ENCODE data around the gene THAP4. TPM values are rescaled to one million over a fixed set of nuclear protein-coding genes. Genes with fewer than 3 reads are reported as not detected.
A peak's percentile ranks its signal among the peaks of the same experiment; 100 is the strongest.
"Not testable (repeated sequence)": the region's sequence is repeated elsewhere in the genome, so short reads cannot be mapped to it uniquely, and the experiment has no call there.

The THAP4 gene
- total RNA-seq, 2 donors from 2014 or later = 42.2 to 45.8 TPM

DNA sequence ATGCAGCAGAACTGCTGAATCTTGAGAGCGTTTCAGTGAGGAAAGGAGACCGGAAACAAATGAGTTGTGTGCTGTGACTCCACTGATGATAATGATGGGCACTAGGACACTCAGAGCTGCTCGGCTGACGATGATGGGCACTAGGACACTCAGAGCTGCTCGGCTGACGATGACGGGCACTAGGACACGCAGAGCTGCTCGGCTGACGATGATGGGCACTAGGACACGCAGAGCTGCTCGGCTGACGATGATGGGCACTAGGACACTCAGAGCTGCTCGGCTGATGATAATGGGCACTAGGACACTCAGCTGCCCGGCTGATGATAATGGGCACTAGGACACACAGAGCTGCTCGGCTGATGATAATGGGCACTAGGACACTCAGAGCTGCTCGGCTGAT lies 47.1 kb downstream of the THAP4 start:
- H3K27ac Mint-ChIP-seq; DNase-seq (ENCODE audit: low spot score in 2 of 2); ATAC-seq: not testable (repeated sequence)
- Mint-ChIP-seq H3K9me3 (peaks cover 14 to 28% of the 10 kb centered on the region in 2 donors), H3K36me3 (peaks cover 0 to 23% of the 10 kb centered on the region in 2 donors)

DNA sequence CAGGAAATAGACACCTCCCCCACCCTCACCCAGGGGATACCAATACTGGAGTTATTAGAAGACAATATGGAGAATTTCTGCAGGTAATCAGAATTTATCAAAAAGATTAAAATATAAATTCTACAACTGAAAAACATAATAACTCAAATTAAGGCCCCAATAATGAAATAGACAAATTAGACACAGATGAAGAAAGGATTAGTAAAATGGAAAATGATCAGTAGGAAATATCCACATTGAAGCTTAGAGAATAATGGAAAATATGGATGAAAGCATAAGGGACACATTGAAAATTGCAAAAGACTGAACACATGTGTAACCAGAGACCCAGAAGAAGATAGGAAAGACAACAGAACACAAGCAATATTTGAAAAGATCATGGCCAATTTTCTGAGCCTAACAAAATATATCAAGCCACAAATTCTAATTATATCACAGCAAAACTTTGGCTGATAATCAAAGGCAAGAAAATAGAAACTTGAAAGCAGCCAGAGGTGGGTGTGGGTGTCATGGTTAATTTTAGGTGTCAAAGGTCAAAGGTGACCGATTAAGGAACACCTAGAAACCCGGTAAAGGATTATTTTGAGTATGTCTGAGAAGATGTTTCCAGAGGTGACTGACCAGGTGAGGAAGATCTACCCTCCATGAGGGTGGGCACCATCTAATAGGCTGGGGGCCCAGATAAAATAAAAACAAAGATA lies 50.2 kb downstream of the THAP4 start:
- H3K36me3 Mint-ChIP-seq = peaks cover 7 to 42% of the 10 kb centered on the region in 2 donors
- peaks cover 14 to 28% of the 10 kb centered on the region in 2 donors for H3K9me3 Mint-ChIP-seq
- ATAC-seq (no peak), DNase-seq (ENCODE audit: low spot score in 2 of 2) (no peak)
- no peak overlapping the region for H3K27ac Mint-ChIP-seq

DNA sequence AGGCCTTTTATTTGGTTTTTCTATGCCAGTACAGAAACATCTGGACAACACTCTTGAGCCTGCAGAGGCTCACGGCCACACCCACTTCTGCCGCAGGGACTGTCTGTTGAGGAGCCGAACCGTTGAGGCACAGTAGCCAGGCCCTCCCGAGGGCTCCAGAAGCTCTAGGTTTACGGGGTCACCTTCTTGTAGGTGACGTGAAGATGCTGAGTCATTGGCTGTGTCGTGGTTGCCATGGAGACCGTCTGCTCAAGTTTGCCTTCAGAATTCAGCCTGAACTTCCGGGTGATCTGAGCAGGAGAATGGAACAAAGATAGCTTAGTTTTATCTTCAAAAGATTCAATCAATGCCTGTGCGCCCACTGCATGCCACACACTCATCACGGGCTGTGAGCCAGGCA lies 52.5 kb downstream of the THAP4 start:
- Mint-ChIP-seq H3K9me3 (peaks cover 11 to 24% of the 10 kb centered on the region in 2 donors), H3K36me3 (peaks cover 7 to 42% of the 10 kb centered on the region in 2 donors), H3K27ac (no peak overlapping the region)
- no peak for DNase-seq (ENCODE audit: low spot score in 2 of 2)
- no peak for ATAC-seq

DNA sequence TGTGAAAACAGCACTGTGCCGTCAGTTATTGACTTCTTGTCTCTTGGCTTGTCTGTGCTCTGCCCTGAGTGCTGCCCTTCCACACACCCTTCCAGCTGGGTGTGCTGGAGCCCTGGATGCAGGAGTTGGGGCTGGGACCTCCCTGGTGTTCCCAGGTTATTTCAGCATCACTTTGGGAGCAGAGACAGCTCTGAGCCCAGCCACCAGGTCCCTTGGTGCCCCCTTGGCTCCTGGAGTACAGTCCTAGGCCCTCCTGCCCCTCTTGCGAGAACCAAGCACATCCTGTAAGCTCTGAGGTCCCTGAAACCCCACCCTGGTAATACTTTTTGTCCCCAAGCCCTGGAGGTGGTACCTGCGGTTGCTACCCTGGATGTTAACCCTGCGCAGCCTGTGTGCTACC lies 54.2 kb downstream of the THAP4 start:
- no peak for ATAC-seq
- Mint-ChIP-seq H3K27ac (no peak overlapping the region), H3K36me3 (peaks cover 7 to 42% of the 10 kb centered on the region in 2 donors), H3K9me3 (peaks cover 11 to 15% of the 10 kb centered on the region in 2 donors)
- DNase-seq (ENCODE audit: low spot score in 2 of 2) = no peak

DNA sequence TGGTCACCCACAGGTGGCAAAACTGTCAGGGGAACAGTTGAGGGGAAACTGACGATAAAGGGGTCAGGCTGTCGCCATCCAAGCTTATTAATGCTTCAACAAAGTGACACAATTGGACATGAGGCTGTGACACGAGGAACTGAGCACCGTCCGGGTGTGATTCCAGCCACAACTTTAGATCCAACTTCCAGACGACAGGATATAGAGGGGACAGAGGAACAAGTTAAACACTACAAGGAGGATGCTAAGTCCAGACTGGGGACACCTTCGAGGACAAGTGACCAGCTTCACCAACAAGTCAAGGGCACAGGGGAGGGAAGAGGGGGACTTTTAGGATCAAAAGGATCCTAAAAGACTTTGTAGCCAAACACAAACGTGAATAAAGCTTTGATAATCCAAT lies 54.6 kb downstream of the THAP4 start:
- Mint-ChIP-seq H3K36me3 (peaks cover 7 to 40% of the 10 kb centered on the region in 2 donors), H3K9me3 (peaks cover 11 to 12% of the 10 kb centered on the region in 2 donors), H3K27ac (no peak overlapping the region)
- DNase-seq (ENCODE audit: low spot score in 2 of 2) (no peak), ATAC-seq (no peak)

DNA sequence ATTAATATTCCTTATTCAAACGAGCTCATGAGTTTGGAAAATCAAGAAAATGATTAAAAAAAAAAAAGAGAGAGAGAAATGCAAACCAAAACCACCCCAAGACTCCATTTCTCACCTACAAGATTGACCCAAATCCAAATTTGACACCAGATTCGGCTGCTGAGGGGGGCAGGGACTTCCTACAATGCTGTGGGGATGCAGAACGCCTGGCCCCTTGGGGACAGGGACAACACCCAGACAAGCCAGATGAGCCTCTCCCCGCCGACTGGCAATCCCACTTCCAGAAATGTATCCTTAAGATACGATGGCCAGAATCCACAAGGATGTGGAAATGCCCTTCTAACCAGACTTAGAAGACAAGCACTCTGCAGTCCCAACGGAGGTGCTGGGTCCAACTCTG lies 57.7 kb downstream of the THAP4 start:
- DNase-seq (ENCODE audit: low spot score in 2 of 2) = no peak
- no peaks in the 10 kb centered on the region for H3K9me3 Mint-ChIP-seq
- H3K36me3 Mint-ChIP-seq = peaks cover 7 to 13% of the 10 kb centered on the region in 2 donors
- no peak overlapping the region for H3K27ac Mint-ChIP-seq
- ATAC-seq = no peak

DNA sequence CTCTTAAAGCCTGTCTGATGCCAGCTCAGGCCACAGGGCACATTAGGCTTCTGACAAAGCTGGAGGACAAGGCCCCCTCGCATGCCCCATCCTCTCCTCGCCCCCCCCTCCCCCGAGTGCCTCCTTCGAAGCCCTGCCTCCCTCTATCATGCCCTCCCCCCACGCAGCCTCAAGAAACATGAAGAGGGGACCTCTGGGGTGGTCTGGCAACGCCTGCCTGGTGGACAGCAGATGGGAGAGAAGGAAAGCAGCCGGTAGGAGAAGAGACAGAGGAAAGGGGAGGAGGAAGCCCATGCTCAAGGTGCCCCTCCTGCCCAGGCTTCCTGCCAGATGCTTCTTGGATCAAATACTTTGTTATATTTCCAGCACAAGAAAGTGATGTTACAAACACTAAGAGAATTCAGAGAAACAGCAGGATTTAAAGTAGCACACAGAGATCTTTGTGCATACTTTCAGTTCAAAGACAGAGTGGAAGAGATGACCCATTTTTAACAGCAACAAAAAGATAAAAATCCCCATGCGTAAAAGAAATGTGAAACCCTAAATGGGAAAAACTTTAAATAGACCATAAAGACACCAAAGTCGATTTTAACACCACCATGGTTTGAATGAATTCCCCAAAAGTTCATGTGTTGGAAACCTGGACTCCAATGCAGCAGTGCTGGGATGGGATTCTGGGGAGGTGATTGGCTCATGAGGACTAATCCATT lies 59.4 kb downstream of the THAP4 start:
- no peak for ATAC-seq

DNA sequence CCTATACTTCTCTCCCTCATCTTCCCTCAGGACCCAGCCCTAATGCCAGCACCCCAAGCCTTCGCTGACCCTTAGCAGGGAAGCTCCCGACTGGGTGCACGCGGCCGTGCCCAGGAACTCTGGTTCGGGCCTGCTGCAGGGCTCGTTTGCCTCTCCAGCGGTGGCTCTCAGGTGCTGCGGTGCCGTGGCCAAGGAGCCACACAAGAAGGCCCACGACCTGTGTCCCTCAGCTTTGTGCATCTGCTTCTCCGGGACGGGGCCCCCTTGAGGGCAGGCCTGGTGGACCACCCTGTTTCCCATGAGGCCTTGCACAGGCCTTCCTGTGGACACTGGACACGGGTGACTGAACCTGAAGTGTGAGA lies 60.7 kb downstream of the THAP4 start:
- DNase-seq (ENCODE audit: low spot score in 2 of 2) (no peak), ATAC-seq (no peak)
- Mint-ChIP-seq H3K9me3 (no peaks in the 10 kb centered on the region), H3K27ac (no peak overlapping the region), H3K36me3 (no peaks in the 10 kb centered on the region)

More for the DNA sequence above, 59.4 kb downstream of the THAP4 start:
- H3K27ac Mint-ChIP-seq = no peak overlapping the region
- H3K36me3 Mint-ChIP-seq = peaks cover 0 to 7% of the 10 kb centered on the region in 2 donors
- no peaks in the 10 kb centered on the region for H3K9me3 Mint-ChIP-seq
- DNase-seq (ENCODE audit: low spot score in 2 of 2) = no peak

DNA sequence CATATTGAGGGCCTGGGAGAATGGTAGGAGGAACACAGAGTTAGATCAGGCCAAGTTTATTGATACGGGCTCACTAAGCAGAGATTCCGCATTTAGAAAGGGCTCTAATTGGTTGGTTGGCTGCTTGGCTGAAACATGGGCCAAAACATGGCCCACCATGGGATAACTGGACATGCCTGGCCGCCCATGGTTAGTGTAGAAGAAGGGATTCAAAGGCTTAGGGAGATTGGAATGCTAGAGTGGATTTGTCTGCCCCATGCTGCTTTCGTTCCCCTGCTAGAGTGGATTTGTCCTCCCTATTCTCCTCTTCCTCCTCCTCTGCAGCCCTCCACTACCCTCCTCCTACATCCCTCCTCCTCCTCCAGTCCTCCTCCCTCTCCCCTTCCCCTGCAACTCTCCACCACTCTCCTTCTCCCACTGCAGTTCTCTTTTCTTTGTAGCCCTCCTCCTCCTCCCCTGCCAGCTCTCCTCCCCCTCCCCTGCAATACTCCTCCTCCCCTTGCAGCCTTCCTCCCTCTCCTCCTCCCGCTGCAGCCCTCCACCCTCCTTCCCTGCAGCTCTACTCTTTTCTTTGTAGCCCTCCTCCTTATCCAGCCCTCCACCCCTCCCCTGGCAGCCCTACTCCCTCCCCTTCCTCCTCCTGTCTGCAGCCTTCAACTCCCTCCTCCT lies 61.2 kb downstream of the THAP4 start:
- no peaks in the 10 kb centered on the region for H3K9me3 Mint-ChIP-seq
- H3K27ac Mint-ChIP-seq = no peak overlapping the region
- DNase-seq (ENCODE audit: low spot score in 2 of 2) (no peak), ATAC-seq (no peak)
- no peaks in the 10 kb centered on the region for H3K36me3 Mint-ChIP-seq

DNA sequence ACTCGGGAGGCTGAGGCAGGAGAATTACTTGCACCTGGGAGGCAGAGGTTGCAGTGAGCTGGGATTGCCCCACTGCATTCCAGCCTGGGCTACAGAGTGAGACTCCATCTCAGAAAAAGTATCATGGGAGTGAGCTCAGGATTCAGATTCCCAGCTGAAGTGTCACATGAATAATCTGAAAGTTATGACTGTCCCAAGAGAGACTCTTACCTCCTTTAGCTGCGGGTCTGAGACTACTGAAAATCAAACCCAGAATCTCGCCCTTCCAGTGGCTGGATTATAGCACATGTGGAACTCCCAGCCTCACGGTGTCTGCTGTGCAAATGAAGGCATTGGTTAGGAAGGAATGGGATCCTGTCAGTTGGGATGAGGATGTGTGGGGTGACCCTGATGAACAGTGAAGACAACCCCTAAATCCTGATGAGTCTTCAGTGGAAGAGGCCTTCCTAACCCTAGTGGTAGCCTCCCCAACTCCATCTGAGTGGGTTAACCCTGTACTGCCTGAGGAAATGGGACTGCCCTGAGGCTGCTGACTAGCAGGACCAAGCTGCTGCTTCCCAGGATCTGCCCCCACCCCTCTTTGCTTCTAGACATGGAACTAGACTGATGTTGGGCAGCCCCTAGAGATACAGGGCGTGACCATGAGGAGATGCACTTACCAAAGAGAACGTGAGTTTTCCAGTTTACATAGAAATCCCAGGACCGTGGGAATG lies 61.9 kb downstream of the THAP4 start:
- Mint-ChIP-seq H3K9me3 (no peaks in the 10 kb centered on the region), H3K27ac (no peak overlapping the region), H3K36me3 (no peaks in the 10 kb centered on the region)
- no peak for DNase-seq (ENCODE audit: low spot score in 2 of 2)
- no peak for ATAC-seq

DNA sequence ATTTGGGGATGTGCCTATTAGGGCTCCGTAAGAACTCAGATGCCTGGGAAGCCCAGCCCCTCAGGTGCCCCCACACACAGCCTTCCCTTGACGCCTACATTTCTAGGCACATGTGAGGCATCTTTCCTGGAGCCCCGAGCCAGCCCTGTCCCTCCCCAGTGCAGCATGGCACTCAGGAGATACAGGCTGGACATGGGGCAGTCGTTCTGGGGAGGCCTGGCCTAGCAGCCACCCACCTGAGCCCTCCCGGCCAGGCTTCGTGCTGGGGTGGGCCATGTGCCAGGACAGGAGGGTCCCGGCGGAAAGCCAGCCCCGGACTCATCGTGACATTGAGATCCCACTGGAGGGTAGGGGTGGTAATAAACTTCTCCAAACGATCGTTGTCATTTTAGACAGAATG lies 63.2 kb downstream of the THAP4 start:
- Mint-ChIP-seq H3K9me3 (no peaks in the 10 kb centered on the region), H3K36me3 (no peaks in the 10 kb centered on the region), H3K27ac (no peak overlapping the region)
- ATAC-seq (peak in 1 of 2 donors; percentile 13), DNase-seq (ENCODE audit: low spot score in 2 of 2) (no peak)

DNA sequence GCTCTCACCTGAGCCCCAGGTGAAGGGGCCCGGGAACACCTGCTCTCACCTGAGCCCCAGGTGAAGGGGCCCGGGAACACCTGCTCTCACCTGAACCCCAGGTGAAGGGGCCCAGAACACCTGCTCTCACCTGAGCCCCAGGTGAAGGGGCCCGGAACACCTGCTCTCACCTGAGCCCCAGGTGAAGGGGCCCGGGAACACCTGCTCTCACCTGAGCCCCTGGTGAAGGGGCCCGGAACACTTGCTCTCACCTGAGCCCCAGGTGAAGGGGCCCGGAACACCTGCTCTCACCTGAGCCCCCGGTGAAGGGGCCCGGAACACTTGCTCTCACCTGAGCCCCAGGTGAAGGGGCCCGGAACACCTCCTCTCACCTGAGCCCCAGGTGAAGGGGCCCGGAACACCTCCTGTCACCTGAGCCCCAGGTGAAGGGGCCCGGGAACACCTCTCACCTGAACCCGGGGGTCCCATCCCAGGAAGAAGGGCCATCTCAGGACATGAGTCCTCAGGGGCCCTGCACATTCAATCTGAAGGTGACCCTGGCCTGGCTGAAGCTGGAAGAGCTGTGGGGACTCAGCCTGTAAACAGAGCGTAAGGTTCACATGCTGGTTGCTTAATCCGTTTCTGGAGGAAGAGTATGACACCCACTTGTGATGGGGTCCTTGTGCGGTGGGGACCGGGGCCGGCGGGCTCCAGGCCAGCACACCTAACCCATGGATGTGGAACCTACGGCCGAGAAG lies 63.9 kb downstream of the THAP4 start:
- peak overlapping the region in 1 of 2 donors; percentile 55 for H3K27ac Mint-ChIP-seq
- H3K9me3 Mint-ChIP-seq; ATAC-seq; H3K36me3 Mint-ChIP-seq; DNase-seq (ENCODE audit: low spot score in 2 of 2): not testable (repeated sequence)

DNA sequence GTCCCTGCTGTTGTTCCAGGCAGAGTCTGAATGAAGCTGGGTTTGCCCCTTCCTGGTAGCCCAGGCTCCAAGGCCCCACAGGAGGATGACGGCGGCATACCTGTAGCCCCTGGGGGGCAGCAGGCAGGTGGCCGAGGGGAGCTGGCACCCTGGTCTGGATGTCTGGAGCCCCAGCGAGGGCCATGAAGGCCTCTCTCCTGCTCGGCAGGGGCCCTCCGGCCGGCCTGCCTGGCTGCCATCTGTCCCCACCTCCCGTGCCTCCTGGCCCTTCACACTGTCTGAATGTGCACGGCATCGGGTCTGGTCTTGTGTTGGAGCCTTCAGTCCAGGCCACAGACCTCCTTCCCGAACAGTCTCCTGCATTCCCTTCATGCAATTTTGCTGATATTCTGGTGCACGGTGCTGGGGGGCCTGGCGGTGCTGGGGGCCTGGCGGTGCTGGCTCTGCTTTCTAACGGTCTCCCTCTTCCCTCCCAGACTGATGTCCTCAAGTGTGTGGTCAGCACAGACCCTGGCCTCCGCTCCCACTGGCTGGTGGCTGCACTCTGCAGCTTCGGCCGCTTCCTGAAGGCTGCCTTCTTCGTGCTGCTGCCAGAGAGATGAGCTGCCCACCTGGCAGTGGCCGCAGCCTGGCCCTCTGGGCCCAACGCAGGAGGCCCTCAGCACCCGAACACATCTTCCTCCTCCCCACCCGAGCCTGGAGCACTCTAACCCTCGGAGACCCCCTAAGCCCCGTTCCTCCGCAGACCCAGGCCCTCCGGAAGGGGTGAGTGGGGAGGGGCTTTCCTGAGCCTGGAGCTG lies 64.9 kb downstream of the THAP4 start:
- peak in 1 of 2 donors; percentile 22 for ATAC-seq
- H3K27ac Mint-ChIP-seq = no peak overlapping the region
- no peaks in the 10 kb centered on the region for H3K9me3 Mint-ChIP-seq
- H3K36me3 Mint-ChIP-seq = no peaks in the 10 kb centered on the region
- DNase-seq (ENCODE audit: low spot score in 2 of 2) = no peak

DNA sequence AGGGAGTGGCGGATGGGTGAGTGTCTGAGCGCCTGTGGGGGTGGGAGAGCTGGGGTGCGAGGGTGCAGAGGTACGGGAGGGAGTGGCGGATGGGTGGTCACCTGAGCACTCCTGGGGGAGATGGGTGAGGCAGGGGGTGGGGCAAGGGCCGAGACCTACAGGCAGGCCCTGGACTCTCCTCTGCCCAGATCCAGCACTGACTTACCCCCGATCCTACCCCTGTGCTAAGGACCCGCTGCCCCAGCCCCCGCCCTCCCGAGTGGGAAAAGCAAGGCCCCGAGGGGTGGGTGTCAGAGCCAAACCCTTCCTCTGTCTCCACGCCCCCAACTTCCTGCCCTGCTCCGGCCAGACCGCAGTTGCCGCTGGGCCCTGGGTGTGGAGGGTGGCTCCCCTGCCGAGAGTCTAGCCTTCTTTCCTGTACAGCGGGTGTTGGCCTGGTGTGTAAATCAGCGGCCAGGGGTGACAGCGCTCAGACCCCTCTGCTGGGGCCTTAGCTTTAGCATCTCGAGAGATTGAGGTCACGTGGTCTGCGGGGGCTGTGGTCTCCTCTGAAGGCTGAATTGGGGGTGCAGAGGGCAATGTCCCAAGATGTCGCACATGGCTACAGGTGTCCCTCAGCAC lies 65.9 kb downstream of the THAP4 start:
- no peak overlapping the region for H3K27ac Mint-ChIP-seq
- DNase-seq (ENCODE audit: low spot score in 2 of 2) = no peak
- H3K9me3 Mint-ChIP-seq = no peaks in the 10 kb centered on the region
- H3K36me3 Mint-ChIP-seq = no peaks in the 10 kb centered on the region
- ATAC-seq = no peak

DNA sequence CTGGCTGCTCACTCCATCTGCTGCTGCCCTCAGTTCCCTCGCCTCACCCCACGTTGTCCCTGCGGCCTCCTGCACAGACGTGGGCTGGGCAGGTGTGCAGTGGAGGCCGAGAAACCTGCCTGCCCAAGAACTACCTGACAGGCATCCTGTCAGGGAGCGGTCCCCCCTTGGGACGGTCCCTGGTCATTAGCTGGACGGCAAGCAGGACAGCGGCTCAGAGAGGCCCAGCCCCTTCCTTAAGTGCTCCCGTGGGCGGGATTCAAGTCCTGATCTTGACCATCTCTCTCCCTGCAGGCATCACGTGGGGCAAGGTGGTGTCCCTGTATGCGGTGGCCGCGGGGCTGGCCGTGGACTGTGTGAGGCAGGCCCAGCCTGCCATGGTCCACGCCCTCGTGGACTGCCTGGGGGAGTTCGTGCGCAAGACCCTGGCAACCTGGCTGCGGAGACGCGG lies 67.1 kb downstream of the THAP4 start:
- H3K27ac Mint-ChIP-seq = peak overlapping the region in 1 of 2 donors; percentile 39
- ATAC-seq (no peak), DNase-seq (ENCODE audit: low spot score in 2 of 2) (no peak)
- H3K9me3 Mint-ChIP-seq = no peaks in the 10 kb centered on the region
- H3K36me3 Mint-ChIP-seq = no peaks in the 10 kb centered on the region

All from activated naive CD4-positive, alpha-beta T cell treated with anti-CD3 and anti-CD28 coated beads, Interleukin-2, amount 50 U/mL, for 72 hours (primary cell).